AG09309 (cell line): ENCODE data around the gene PSIP1.

Experiments used
- DNase-seq: peaks from one replicate; pipeline ENCODE4 v3.0.0-alpha.2; 2010; ENCODE audit warnings: low read depth
- H3K4me3 ChIP-seq: 2 replicates; pipeline ENCODE4 v1.5.1; 2011; ENCODE audit warnings: mild to moderate bottlenecking, low read depth, low read length, moderate library complexity; ENCODE audit not compliant: control insufficient read depth
- TF ChIP-seq, protein P1 (sequence below): IDR thresholded peaks from 2 replicates; pipeline ENCODE4 v1.5.1; 2011; ENCODE audit warnings: mild to moderate bottlenecking, low read depth, low read length, inconsistent platforms; ENCODE audit not compliant: insufficient read depth, control insufficient read depth; ENCODE audit errors: missing control alignments

The PSIP1 gene

DNA sequence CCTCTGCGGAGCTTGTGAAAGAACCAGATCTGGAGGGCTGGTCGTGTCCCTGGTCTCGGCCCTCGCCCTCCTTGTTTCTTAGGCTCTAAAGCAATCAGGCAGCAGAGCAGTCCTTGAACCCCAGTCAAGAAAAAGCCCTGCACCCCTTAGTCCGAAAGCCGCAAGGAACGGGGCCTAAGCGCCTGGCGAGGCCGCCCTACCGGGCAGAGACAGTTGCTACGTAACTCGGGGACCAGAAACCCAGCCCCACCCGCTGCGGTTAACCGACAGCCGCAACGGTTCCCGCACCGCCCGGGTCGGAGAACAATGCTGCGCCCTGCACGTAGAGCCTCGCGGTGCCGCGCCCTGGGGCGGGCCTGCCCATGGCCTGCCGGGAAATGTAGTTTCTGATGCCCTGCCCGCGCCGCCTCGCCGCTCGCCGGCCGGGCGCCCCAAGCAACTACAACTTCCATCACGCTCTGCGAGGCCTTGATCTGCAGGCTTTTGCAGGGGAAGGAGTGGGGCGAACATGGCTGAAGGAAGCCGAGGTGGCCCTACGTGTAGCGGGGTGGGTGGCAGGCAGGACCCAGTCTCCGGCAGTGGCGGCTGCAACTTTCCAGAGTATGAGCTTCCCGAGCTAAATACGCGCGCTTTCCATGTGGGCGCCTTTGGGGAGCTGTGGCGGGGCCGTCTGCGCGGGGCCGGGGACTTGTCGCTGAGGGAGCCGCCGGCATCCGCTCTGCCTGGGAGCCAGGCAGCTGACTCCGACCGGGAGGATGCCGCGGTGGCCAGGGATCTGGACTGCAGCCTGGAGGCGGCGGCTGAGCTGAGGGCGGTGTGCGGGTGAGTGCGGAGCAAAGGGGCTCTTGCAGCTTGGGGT lies 88.2 kb downstream of the PSIP1 start, which contains the start of gene SNAPC3:
SNAPC3 (plus strand) TSS at position 505 of the 859 bp plus-strand sequence; CDS start at position 509, 4 bp downstream.
- TF ChIP-seq, protein P1, sequence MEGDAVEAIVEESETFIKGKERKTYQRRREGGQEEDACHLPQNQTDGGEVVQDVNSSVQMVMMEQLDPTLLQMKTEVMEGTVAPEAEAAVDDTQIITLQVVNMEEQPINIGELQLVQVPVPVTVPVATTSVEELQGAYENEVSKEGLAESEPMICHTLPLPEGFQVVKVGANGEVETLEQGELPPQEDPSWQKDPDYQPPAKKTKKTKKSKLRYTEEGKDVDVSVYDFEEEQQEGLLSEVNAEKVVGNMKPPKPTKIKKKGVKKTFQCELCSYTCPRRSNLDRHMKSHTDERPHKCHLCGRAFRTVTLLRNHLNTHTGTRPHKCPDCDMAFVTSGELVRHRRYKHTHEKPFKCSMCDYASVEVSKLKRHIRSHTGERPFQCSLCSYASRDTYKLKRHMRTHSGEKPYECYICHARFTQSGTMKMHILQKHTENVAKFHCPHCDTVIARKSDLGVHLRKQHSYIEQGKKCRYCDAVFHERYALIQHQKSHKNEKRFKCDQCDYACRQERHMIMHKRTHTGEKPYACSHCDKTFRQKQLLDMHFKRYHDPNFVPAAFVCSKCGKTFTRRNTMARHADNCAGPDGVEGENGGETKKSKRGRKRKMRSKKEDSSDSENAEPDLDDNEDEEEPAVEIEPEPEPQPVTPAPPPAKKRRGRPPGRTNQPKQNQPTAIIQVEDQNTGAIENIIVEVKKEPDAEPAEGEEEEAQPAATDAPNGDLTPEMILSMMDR = peak; percentile 0
- H3K4me3 ChIP-seq = peak within 1 kb of the TSS; percentile 85
- peak; percentile 69 for DNase-seq

DNA sequence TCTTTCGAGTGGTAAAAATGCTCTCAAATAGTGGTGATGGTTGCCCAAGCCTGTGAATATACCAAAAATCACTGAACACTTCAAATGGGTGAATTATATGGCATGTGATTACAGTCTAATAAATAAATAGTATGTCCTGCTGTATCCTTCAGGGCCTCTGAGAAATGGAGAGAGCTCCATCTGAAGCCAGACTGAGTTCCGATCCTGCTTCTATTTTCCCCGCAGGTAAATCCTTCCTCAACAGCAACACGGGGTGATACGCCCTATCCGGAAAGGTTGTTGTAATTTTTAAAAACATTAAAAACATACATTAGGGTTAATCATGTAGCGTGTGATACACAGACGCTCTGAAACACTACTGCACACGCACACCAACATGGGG lies 88.8 kb downstream of the PSIP1 start:
- DNase-seq = no peak
- peak overlapping the region; percentile 85 for H3K4me3 ChIP-seq
- TF ChIP-seq, protein P1 = no peak

DNA sequence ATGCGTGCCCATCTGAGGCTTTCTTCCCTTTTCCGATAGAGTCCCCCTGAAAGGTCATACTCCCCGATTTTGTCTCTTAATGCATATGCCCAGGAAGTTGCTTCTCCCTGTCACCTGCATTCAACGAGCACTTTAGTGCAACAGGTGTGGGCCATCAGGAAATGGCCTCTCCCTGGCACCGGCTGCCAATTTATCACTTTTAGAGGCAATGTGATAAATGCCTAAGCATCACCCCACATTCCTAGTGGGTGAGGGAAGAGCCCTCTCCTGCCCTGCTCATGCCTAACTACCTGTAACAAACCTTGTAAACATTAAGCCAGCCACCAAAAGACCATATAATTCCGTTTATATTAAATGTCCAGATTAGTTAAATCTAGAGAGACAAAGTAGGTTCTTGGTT lies 89.2 kb downstream of the PSIP1 start:
- DNase-seq = no peak
- TF ChIP-seq, protein P1 = no peak
- no peak overlapping the region for H3K4me3 ChIP-seq

DNA sequence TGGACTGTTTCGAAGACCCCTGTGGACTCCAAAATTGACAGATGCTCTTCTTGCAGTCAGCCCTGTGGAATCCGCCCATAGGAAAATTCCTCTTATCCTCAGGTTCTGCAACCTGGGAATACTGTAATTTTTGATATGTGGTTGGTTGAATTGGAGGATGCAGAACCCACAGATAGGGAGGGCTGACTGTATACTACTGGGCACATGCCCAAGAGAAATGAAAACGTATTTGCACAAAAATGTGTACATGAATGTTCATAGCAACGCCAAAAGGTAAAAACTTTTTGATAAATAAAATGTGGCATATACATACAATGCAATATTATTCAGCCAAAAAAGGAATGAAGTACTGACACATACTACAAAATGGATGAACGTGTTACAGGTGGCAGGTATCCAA lies 90.0 kb downstream of the PSIP1 start:
- TF ChIP-seq, protein P1 = no peak
- DNase-seq = no peak
- no peak overlapping the region for H3K4me3 ChIP-seq

DNA sequence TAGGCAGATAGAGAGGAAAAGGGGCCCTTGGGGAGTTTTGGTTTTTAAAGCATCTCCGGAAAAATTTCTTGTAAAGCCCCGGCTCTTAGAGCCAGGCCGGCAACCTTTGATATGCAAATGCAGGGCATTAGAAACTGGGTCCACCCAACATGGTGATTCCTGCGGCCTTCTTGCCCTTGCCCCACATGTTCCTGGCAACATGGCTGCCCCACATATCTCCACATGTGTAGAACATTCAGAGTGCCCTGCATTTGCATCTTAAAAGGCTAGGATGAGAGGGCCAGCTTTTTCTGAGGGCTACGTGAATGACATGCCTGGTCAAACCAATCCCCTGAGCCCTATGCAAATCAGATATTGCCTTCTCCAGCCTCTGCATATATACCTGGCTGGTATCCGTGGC lies 93.1 kb downstream of the PSIP1 start:
- no peak overlapping the region for H3K4me3 ChIP-seq
- TF ChIP-seq, protein P1 = no peak
- DNase-seq = no peak

DNA sequence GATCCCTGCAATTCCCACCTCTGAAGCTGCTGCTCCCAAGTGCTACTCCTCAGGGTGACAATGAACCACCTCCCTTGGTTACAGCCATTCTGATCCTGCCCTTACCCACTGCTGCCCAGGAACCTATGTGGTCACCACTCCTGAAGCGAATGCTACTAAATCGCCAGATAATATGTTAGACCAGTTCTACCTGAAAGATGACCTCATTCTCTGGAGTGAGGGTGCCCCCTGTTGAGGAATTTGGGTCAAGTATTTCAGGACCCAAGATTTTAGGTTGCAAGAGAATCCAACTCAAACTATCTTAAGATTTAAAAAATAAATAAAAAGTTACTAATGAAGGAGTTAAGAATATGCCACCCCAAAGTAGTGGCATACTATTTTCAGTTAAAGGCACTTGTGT lies 93.9 kb downstream of the PSIP1 start:
- DNase-seq = no peak
- TF ChIP-seq, protein P1 = peak; percentile 48
- H3K4me3 ChIP-seq = no peak overlapping the region
